D721Med (cell line): ENCODE measurements around the gene PLEKHA5.

Experiments
- DNase-seq: peaks from one replicate; pipeline ENCODE4 v3.0.0; 2011; ENCODE audit warnings: low spot score; ENCODE audit not compliant: insufficient read length
- FAIRE-seq: peaks from 2 replicates; lab custom pipeline; 2011; peaks lifted over from hg19 to GRCh38; lab: Jason Lieb, UNC
- CTCF ChIP-seq: IDR thresholded peaks from 2 replicates; pipeline ENCODE4 v1.5.1; 2012; ENCODE audit warnings: mild to moderate bottlenecking, control low read depth; ENCODE audit not compliant: insufficient read depth; ENCODE audit errors: missing control alignments

The PLEKHA5 gene

GRCh38 chr12:19245666-19246065 lies 116.1 kb downstream of the PLEKHA5 start:
- DNase-seq (no peak), FAIRE-seq (no peak)
- TF ChIP-seq CTCF: no peak

GRCh38 chr12:19246933-19247332 lies 117.4 kb downstream of the PLEKHA5 start:
- no peak for FAIRE-seq
- TF ChIP-seq CTCF: no peak
- DNase-seq: no peak

- no peak for TF ChIP-seq CTCF
- DNase-seq (no peak), FAIRE-seq (no peak)
Measured at GRCh38 chr12:19248929-19249602, 119.5 kb downstream of the PLEKHA5 start.

- DNase-seq: no peak
- no peak for FAIRE-seq
- TF ChIP-seq CTCF: no peak
Measured at GRCh38 chr12:19251481-19252132, 122.1 kb downstream of the PLEKHA5 start.

- DNase-seq (no peak), FAIRE-seq (no peak)
- no peak for TF ChIP-seq CTCF
Measured at GRCh38 chr12:19260135-19260534, 130.6 kb downstream of the PLEKHA5 start.

GRCh38 chr12:19261773-19262172 lies 132.2 kb downstream of the PLEKHA5 start:
- no peak for FAIRE-seq
- TF ChIP-seq CTCF: no peak
- DNase-seq: no peak

- FAIRE-seq: no peak
- DNase-seq: no peak
- TF ChIP-seq CTCF: no peak
Measured at GRCh38 chr12:19263672-19264071, 134.1 kb downstream of the PLEKHA5 start.
